ENCODE results near the gene LHPP.

Gene LHPP

DNA sequence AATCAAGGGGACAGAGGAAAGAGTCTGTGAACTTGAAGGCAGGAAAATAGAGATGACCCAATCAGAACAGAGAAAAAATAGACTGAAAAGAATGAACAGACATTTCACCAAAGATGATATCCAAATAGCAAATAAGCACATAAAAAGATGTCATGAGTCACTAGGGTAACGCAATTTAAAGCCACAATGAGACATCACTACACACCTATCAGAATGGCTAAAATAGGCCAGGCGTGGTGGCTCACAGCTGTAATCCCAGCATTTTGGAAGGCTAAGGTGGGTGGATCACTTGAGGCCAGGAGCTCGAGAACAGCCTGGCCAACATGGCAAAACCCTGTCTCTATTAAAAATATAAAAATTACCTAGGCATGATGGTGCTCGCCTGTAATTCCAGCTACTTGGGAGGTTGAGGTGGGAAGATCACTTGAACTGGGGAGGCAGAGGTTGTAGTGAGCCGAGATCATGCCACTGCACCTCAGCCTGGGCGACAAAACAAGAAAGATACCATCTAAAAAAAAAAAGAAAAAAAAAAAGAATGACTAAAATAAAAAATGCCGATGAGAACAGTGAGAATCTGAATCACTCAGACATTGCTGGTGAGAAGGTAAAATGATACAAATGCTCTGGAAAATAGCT lies 100.9 kb downstream of the LHPP start:
- no peak overlapping the region for H3K4me3 ChIP-seq (ENCODE audit: low read depth, low read length)
- DNase-seq (ENCODE audit: low read depth): no peak

DNA sequence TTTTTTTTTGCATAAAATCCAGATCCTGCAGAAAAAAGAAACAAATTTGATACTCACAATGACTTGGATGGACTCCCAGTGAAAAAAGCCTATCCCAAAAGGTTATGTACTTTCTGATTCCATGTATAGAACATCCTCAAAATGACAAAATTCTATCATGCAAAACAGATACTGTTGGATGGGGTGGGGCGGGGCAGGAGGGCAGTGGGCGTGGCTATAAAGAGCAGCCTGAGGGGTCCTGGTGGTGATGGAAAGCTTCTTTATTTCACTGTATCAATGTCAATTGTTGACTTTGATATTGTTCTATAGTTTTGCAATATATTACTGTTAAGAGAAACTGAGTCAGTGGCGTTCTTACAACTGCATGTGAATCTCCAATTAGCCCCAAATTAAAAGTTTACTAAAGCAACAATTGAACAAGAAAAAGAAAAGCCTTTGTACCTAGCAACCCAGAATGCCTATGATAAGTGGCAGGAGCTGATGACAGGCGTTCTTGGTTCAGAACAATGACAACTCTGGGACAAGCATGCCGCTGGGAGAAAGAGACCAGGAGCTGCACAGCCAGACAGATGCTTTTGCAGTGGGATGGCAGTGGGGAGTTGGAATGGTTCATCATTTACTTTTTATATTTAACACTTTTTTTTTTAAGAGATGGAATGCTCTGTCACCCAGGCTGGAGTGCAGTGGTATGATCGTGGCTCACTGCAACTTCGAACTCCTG lies 101.9 kb downstream of the LHPP start:
- no peak overlapping the region for H3K4me3 ChIP-seq (ENCODE audit: low read depth, low read length)
- no peak for DNase-seq (ENCODE audit: low read depth)

DNA sequence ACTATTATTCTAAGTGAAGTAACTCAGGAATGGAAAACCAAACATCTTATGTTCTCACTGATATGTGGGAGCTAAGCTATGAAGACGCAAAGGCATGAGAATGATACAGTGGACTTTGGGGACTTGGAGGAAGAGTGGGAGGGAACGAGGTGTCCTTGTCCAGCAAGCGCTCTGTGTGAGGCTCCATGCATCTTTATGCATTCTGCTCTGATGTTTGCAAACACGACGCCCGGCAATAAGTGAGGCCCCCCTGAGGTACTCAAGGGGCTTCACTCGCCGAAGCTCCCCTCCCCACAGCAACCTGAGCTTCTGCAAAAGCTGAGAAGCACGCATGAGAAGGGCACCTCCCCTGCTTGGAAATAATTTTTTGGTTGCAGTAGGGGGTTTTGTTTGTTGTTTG lies 103.3 kb downstream of the LHPP start:
- no peak for DNase-seq (ENCODE audit: low read depth)
- H3K4me3 ChIP-seq (ENCODE audit: low read depth, low read length): no peak overlapping the region

DNA sequence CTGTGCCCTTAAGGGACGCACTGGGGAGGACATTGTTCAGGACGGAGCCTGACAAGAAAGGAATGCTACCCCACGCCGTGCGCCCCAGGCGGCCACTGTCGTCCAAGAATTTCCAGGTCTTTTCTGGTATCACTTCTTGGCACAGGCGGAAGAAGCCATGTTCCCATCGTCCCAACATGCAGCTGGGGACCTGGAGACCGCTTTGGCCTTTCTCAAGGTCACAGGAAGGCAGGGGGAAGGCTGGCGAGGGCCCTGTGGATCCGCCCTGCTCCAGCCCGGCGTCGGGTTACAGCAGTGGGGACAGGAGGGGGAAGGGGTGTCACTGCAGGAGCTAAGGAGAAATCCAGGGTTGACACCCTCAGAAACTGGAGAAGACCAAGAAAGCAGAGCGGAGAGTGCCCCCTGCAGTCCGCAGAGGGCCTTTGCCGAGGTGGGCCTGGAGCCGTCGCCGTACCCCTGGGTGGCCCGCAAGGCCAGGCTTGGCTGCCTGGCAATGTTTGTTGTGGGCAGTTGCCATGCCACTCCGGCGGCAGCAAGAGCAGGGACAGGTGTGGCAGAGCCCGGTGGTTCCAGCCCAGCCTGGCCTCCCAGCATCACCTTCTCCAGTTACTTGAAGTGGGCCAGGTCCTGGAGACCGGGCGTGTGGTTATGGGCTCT lies 104.1 kb downstream of the LHPP start:
- no peak for DNase-seq (ENCODE audit: low read depth)
- H3K4me3 ChIP-seq (ENCODE audit: low read depth, low read length): no peak overlapping the region

DNA sequence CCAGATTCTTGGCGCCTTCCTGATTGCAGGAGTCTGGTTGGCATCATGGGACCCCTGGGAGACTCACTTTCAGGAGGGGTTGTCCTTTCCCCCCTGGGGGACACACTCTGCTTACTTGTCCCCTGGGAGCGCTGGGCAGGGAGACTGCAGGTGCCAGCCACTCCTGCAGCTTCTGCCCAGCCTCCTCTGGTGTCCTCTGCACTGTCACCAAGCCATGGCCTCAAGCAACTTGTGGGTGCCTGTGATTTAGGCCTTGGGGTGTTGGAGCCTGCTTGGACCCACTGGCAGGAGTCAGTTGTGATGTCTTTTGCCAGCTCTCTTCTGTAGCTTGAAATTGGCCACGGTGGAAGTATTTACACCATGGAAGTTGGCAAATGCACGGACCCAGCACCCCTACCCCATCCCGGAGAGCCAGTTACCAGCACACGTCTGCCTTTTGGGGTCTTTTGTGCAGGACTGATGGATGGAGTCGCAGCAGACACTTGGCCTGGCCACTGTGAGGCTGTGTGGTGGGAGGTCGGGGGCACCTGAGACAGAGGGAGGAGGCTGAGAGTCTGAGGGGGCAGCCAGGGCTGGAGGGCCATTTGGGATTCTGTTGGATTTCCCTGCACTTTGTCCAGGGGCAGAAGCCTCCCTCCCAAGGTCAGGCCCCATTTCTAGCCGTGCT lies 104.7 kb downstream of the LHPP start:
- DNase-seq (ENCODE audit: low read depth): no peak
- H3K4me3 ChIP-seq (ENCODE audit: low read depth, low read length): no peak overlapping the region

- no peak for DNase-seq (ENCODE audit: low read depth)
- no peak overlapping the region for H3K4me3 ChIP-seq (ENCODE audit: low read depth, low read length)
Observed at GRCh38 chr10:124566981-124567835, 105.6 kb downstream of the LHPP start.

GRCh38 chr10:124568339-124568738 lies 106.7 kb downstream of the LHPP start:
- no peak overlapping the region for H3K4me3 ChIP-seq (ENCODE audit: low read depth, low read length)
- no peak for DNase-seq (ENCODE audit: low read depth)

DNA sequence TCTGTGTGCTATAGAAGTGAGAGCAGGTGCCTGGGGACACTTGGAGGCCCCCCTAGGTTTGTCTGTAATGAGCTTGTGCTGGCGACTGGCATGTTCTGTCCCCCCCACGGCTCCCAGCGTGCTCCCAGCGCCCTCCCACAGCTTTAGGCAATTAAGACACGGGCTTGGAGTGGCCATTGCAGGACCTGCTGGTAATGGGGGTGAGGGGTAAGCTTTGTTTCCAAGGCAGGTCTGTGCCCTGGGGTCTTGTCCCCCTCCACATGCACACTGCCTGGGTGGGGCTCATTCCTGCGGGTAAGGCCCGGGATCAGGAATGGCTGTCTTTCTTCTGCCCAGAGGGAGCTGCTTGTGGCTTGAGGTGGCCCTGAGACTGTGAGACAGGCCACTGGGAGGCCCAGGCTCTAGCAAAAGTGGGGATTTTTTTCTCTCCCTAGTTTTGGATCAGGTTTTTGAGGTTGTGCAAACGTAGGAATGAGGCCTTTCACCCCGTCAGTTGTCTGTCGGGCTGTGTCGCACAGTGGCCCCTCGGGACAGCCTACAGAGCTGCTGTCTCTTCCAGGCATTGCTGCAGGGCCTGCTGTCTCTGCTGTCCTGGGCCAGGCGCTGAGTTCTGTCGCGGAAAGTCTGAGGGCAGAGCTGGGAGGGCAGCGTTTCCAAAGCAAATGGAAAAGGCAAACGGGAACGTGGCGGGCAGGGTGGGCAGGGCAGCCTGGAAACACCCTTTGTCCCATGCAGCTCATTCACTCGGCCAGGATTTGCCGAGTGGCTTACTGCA lies 107.4 kb downstream of the LHPP start:
- no peak for DNase-seq (ENCODE audit: low read depth)

GRCh38 chr10:124569623-124570470 lies 108.2 kb downstream of the LHPP start:
- H3K4me3 ChIP-seq (ENCODE audit: low read depth, low read length): no peak overlapping the region
- no peak for DNase-seq (ENCODE audit: low read depth)

More for the DNA sequence above, 107.4 kb downstream of the LHPP start:
- H3K4me3 ChIP-seq (ENCODE audit: low read depth, low read length): no peak overlapping the region

DNA sequence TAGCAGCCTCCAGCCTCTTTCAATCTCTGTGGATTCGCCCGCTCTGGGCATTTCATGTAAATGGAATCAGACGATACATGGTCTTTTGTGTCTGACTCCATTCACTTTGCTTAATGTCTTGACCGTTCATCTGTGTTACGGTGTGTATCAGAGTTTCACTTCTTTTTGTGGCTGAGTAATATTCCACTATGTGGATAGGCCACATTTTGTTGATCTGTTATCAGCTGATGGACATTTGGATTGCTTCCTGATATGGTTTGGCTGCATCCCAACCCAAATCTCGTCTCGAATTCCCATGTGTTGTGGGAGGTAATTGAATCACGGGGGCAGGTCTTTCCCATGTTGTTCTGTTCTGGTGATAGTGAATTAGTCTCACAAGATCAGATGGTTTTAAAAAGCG lies 109.0 kb downstream of the LHPP start:
- H3K4me3 ChIP-seq (ENCODE audit: low read depth, low read length): no peak overlapping the region
- no peak for DNase-seq (ENCODE audit: low read depth)

DNA sequence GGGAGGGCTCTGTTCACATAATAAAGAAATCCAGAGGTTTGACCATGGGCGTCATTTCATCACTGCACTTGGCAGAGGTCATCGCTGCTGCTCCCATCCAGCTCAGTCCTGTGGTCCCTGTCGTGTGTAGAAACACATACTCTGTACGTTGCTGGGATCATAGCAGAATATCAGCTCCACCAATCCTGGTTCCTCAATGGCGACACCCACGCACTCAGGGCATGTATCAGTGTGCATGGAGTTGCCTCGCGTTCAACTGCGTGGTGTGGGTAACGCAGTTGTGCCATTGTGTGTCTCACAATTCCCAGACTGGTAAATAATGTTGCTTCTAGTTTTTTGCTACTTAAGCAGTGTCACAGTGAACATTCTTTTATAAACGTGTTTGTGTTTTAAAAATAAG lies 111.1 kb downstream of the LHPP start:
- DNase-seq (ENCODE audit: low read depth): no peak
- H3K4me3 ChIP-seq (ENCODE audit: low read depth, low read length): no peak overlapping the region

DNA sequence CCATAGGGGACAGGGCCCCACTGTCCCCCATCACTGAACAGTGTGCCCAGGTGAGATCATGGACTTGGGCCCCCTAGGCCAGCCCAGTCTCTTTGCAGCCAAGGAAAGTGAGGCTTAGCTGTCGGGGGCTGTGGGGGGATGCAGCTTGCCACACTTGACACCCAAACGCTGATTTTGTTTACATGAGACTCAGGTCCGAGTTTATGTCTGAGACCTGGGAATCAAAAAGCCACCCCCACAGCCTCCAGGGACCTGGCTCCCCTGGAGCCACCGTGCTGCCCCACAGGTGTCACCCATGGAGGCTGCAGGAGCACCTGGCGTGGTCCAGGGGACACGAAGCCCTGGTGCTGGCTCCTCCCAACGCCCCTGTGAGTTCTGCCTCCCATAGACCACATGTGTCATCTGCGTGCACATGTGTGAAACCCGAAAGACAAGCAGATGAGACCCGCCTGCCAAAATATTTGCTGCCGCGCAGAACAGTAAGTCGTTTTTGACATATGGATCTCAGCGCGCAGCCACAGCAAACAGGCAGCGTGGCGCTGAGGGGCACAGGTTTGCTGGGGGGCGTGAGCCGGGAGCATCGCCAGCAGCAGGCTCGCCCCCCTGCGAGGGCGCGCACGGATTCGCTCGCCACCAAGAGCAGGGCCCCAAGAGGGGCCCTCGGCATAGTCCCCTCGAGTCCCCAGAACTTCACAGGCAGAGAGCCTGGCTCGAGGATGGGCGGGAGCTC lies 112.3 kb downstream of the LHPP start:
- no peak overlapping the region for H3K4me3 ChIP-seq (ENCODE audit: low read depth, low read length)
- no peak for DNase-seq (ENCODE audit: low read depth)

DNA sequence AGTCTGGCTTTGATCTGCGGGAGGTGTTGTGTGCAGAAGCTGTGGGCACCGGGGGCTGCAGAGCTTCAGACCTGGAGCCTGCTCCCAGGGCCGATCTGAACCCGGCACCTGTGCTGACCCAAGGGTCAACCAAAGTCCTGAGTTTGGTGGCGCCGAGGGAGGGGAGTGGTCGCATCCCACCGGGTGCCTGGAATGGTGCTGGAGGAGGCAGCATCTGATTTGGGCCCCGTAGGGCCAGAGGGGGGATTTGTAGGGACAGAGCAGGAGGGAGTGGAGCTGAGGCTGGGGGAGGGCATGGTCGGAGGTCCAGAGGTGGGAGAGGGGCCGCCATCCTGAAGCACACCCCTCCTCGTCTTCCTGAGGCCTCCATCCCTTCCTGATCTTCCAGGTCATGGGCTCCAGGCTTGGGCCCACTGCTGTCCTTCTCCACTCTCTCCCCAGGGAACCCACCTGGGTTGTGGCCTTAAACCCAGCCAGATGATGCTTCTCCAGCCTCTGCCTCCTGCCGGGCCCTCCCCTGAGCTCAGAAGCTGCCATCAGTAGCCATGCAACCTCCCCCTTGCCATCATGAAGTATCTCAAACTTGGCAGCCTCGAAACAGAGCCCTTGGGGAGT lies 112.9 kb downstream of the LHPP start:
- DNase-seq (ENCODE audit: low read depth): no peak
- H3K4me3 ChIP-seq (ENCODE audit: low read depth, low read length): no peak overlapping the region

DNA sequence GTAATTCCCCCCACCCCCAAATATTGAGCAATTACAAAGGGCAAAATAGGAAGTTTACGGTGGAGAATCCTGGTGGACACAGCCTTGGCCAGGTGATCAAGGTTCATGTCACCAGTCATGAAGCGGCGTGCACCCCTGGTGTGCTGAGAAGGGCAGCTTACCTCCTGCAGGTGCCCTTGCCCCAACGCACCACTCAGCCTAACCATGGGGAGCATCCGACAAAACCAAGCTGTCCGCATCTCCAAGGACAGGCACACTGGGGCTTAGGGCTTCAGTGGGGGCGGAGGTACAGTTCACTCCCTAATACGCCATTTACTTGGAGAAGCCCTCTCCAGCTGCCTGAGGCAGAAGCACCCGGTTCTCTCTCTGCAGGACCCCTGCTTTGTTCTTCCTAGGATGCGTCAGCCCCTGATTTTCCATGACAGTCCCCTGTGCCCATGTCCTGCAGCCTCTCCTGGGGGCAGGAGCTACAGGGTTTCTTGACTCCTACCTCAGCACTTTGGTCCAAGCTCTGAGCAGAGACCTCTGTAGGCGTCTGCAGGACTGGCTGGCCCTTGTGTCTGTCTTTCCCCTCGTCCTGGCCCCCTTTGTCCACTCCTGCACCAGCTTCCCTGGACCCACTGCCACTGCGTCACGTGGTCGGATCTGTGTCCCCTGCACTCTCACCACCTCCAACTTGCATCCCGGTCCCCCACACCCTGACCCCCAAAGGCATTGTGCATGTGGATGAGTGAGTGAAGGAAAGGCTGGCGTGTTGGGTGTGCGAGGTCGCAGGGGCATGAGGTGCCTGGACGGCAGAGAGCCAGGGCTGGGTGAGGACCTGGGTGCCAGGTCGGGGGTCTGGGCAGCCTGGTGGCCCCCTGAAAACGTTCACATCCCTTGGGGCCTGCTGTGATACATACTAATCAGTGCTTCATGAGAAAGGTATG lies 113.7 kb downstream of the LHPP start:
- H3K4me3 ChIP-seq (ENCODE audit: low read depth, low read length): no peak overlapping the region

GRCh38 chr10:124576526-124577420 lies 115.2 kb downstream of the LHPP start:
- DNase-seq (ENCODE audit: low read depth): no peak
- H3K4me3 ChIP-seq (ENCODE audit: low read depth, low read length): no peak overlapping the region

More for the DNA sequence above, 113.7 kb downstream of the LHPP start:
- DNase-seq (ENCODE audit: low read depth): no peak
